NCI-H2196 (cell line): ENCODE data around the gene IGFL3.

Experiments used
- DNase-seq: peaks from one replicate; lab custom pipeline; 2025; ENCODE audit not compliant: unreplicated experiment; lab: John Stamatoyannopoulos, UW

Gene IGFL3

GRCh38 chr19:46077815-46078167 is 46.7 kb downstream of the IGFL3 start:
- DNase-seq: no peak

GRCh38 chr19:46076951-46077814 is 47.3 kb downstream of the IGFL3 start:
- peak; percentile 91 for DNase-seq

- DNase-seq: no peak
Measured at GRCh38 chr19:46076031-46076880, 48.2 kb downstream of the IGFL3 start.

- DNase-seq: no peak
Measured at GRCh38 chr19:46073268-46073922, 51.1 kb downstream of the IGFL3 start.
